ENCODE results near the gene ZNF394. TPM values are rescaled to one million over a fixed set of nuclear protein-coding genes. Genes with fewer than 3 reads are reported as not detected.

Gene ZNF394
- total and polyA plus RNA-seq, 8 donors: 15.7 to 177 (median 24.3) TPM

DNA sequence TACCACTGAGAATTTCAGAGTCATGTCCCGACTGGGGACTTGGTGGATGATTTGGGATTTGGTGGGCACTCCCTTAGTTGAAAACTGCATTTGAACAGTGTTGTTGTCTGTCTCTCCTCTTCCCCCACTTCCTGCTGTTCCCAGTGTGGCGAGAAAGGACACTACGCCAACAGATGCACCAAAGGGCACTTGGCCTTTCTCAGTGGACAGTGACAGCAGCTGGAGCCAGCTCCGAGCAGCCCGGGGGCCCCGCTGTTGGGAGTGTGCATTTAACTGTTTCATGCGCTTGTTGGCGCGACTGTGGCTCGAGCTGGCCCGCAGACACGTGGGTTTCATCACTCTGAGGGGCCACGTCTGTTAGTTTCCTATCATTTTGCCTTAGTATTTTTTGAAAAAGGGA is 43.8 kb downstream of the ZNF394 start:
- Histone ChIP-seq H3K36me3 (peaks cover 64 to 97% (median 94%) of the 10 kb centered on the region in 4 donors), H3K9me3 (no peaks in the 10 kb centered on the region), H3K4me1 (peaks cover 0 to 22% (median 13%) of the 10 kb centered on the region in 4 donors), H3K27ac (no peak overlapping the region), H3K27me3 (no peaks in the 10 kb centered on the region), H3K4me3 (no peak overlapping the region)
- 67 to 77% (median 72%) methylated on average over 13 of the region's 13 CpGs for WGBS, 5 donors
- TF ChIP-seq POLR2AphosphoS5 (IDR thresholded peaks at IDR 0.05): no peak
- TF ChIP-seq POLR2A (IDR thresholded peaks at IDR 0.05): no peak
- TF ChIP-seq EP300 (IDR thresholded peaks at IDR 0.05): no peak
- TF ChIP-seq, protein P1, sequence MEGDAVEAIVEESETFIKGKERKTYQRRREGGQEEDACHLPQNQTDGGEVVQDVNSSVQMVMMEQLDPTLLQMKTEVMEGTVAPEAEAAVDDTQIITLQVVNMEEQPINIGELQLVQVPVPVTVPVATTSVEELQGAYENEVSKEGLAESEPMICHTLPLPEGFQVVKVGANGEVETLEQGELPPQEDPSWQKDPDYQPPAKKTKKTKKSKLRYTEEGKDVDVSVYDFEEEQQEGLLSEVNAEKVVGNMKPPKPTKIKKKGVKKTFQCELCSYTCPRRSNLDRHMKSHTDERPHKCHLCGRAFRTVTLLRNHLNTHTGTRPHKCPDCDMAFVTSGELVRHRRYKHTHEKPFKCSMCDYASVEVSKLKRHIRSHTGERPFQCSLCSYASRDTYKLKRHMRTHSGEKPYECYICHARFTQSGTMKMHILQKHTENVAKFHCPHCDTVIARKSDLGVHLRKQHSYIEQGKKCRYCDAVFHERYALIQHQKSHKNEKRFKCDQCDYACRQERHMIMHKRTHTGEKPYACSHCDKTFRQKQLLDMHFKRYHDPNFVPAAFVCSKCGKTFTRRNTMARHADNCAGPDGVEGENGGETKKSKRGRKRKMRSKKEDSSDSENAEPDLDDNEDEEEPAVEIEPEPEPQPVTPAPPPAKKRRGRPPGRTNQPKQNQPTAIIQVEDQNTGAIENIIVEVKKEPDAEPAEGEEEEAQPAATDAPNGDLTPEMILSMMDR (IDR thresholded peaks at IDR 0.05): no peak
- intact Hi-C loops (cut with DNase I; ENCODE audit: low total_unique reads): no loop called here
- DNase-seq: no peak

DNA sequence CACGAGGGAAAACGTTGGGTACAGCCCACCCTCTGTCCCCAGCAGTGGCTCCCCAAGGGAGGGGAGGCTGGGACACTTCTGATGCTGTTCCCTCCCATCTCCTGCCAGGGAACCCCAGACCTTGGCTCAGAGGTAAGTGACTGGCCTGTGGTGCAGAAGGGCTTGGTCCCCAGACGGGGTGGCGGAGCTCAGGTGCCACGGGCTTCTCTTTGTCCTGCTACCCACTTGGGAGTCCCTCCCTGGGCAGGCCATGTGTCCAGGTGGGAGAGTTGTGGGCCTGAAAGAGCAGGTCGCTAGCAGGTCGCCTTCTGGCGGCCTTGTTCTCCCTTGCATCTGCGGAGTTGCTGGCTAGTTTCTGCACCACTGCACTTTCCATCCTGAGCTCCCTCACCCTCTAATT is 44.2 kb downstream of the ZNF394 start:
- TF ChIP-seq POLR2AphosphoS5 (IDR thresholded peaks at IDR 0.05): no peak
- no peak for TF ChIP-seq EP300 (IDR thresholded peaks at IDR 0.05)
- TF ChIP-seq POLR2A (IDR thresholded peaks at IDR 0.05): no peak
- TF ChIP-seq, protein P1 (IDR thresholded peaks at IDR 0.05): no peak
- no peaks in the 10 kb centered on the region for H3K9me3 ChIP-seq
- no peaks in the 10 kb centered on the region for H3K27me3 ChIP-seq
- 73 to 84% (median 78%) methylated on average over 5 to 9 of the region's 9 CpGs for WGBS, 5 donors
- peaks cover 68 to 100% (median 97%) of the 10 kb centered on the region in 4 donors for H3K36me3 ChIP-seq
- no peak overlapping the region for H3K27ac ChIP-seq
- no peak overlapping the region for H3K4me3 ChIP-seq
- DNase-seq: no peak
- intact Hi-C loops (cut with DNase I; ENCODE audit: low total_unique reads): no loop called here
- peaks cover 0 to 18% (median 9%) of the 10 kb centered on the region in 4 donors for H3K4me1 ChIP-seq

DNA sequence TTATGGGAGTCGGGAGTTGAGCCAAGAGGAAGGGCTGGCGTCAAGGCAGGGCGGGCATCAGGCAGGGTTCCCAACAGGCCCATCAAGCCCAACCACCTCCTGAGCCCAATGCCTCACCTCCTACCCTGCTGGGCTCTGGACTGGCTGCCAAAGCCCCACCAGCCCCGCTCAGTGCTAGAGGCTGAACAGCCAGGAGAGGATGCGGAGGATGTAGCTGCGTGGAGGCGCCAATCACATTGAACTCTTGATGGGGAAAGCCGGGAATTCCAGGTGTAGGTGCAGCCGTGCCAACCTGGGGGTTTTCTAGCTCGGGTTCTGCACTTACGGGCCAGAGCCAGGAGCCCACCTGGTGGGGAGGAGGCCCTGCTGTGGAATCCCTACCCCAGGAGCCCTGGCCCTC is 47.0 kb downstream of the ZNF394 start:
- 73 to 87% (median 76%) methylated on average over 10 to 11 of the region's 11 CpGs for WGBS, 5 donors
- intact Hi-C loops (cut with DNase I; ENCODE audit: low total_unique reads): no loop called here
- Histone ChIP-seq H3K27ac (no peak overlapping the region), H3K9me3 (no peaks in the 10 kb centered on the region), H3K27me3 (no peaks in the 10 kb centered on the region), H3K4me3 (no peak overlapping the region), H3K36me3 (peaks cover 73 to 100% (median 100%) of the 10 kb centered on the region in 4 donors), H3K4me1 (no peaks in the 10 kb centered on the region)
- TF ChIP-seq EP300 (IDR thresholded peaks at IDR 0.05): no peak
- TF ChIP-seq, protein P1 (IDR thresholded peaks at IDR 0.05): no peak
- TF ChIP-seq POLR2AphosphoS5 (IDR thresholded peaks at IDR 0.05): no peak
- TF ChIP-seq POLR2A (IDR thresholded peaks at IDR 0.05): no peak
- DNase-seq: no peak

DNA sequence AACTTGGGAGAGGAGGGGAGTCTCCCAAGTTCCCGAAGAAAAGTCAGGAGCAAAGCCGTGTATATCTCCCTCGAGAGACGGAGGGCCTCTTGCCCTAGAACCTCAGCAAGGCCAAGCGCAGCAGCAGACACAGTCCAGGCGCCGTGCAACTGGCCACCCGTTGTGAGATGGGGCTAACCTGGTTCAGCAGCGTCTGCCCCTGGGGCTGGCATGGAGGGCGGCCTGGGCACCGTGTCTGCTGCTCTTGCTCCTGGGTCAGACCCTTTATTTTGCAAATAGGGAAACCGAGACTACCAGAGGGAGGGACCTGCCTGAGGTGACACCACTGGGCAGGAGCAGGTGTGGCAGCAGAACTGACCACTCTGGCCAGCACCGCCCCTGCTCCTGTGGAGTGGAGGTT is 47.5 kb downstream of the ZNF394 start:
- Histone ChIP-seq H3K27ac (no peak overlapping the region), H3K27me3 (no peaks in the 10 kb centered on the region), H3K4me1 (no peaks in the 10 kb centered on the region), H3K9me3 (no peaks in the 10 kb centered on the region), H3K4me3 (no peak overlapping the region), H3K36me3 (peaks cover 73 to 100% (median 100%) of the 10 kb centered on the region in 4 donors)
- no peak for DNase-seq
- TF ChIP-seq, protein P1 (IDR thresholded peaks at IDR 0.05): no peak
- no peak for TF ChIP-seq POLR2A (IDR thresholded peaks at IDR 0.05)
- TF ChIP-seq POLR2AphosphoS5 (IDR thresholded peaks at IDR 0.05): no peak
- no peak for TF ChIP-seq EP300 (IDR thresholded peaks at IDR 0.05)
- WGBS, 5 donors: 83 to 92% (median 90%) methylated on average over 9 to 13 of the region's 13 CpGs
- intact Hi-C loops (cut with DNase I; ENCODE audit: low total_unique reads): no loop called here

Data from stomach (tissue), 9 donors.